PFSK-1 (cell line): ENCODE measurements around the gene SPINK5.

Experiments used
- FOXP2 ChIP-seq: optimal IDR thresholded peaks from 2 replicates; pipeline ENCODE3; 2011; ENCODE audit warnings: borderline replicate concordance, control low read depth, inconsistent platforms; ENCODE audit not compliant: insufficient read depth; ENCODE audit errors: extremely low read length, extremely low read depth
- POLR2AphosphoS5 ChIP-seq: IDR thresholded peaks from 2 replicates; pipeline ENCODE4 v1.6.1; 2012; ENCODE audit warnings: low read depth, mild to moderate bottlenecking, control low read depth, low read length, moderate library complexity
- SIN3A ChIP-seq: IDR thresholded peaks from 2 replicates; pipeline ENCODE4 v1.6.1; 2012; ENCODE audit warnings: mild to moderate bottlenecking, low read length, moderate library complexity, borderline replicate concordance; ENCODE audit not compliant: insufficient read depth
- TAF1 ChIP-seq: IDR thresholded peaks from 2 replicates; pipeline ENCODE4 v1.6.1; 2012; ENCODE audit warnings: low read length, control low read depth, borderline replicate concordance; ENCODE audit not compliant: insufficient read depth
- TF ChIP-seq, protein P1 (sequence below), 2 experiments: IDR thresholded peaks; 2 replicates each; pipeline versions ENCODE4 v1.6.1 to v1.8.0; 2011 to 2012; ENCODE audit warnings: low read depth in 2 of 2, low read length in 2 of 2, control low read depth in 1 of 2, inconsistent platforms in 1 of 2, mild to moderate bottlenecking in 1 of 2, moderate library complexity in 1 of 2; ENCODE audit not compliant: insufficient read depth in 1 of 2

SPINK5 gene

DNA sequence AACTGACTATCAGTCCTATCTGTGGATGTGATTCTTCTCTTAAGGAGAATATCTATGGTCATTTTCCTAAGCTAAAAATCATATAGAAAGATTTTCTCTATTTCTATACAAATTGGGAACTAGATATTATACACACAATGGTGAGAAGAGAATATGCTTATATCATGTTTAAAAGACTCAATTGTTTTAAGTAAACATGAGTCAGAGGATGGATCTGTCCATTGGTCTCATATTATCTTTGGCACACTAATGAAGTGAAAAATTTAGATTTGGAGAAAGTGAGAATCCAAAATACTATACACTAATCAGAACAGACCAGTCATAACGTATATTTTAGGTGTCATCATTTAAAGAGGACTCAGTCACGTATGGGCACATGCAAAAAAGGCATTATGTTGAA, 88.1 kb downstream of the SPINK5 start:
- TF ChIP-seq FOXP2 (no peak), TAF1 (no peak), SIN3A (no peak), POLR2AphosphoS5 (no peak)
- TF ChIP-seq, protein P1, sequence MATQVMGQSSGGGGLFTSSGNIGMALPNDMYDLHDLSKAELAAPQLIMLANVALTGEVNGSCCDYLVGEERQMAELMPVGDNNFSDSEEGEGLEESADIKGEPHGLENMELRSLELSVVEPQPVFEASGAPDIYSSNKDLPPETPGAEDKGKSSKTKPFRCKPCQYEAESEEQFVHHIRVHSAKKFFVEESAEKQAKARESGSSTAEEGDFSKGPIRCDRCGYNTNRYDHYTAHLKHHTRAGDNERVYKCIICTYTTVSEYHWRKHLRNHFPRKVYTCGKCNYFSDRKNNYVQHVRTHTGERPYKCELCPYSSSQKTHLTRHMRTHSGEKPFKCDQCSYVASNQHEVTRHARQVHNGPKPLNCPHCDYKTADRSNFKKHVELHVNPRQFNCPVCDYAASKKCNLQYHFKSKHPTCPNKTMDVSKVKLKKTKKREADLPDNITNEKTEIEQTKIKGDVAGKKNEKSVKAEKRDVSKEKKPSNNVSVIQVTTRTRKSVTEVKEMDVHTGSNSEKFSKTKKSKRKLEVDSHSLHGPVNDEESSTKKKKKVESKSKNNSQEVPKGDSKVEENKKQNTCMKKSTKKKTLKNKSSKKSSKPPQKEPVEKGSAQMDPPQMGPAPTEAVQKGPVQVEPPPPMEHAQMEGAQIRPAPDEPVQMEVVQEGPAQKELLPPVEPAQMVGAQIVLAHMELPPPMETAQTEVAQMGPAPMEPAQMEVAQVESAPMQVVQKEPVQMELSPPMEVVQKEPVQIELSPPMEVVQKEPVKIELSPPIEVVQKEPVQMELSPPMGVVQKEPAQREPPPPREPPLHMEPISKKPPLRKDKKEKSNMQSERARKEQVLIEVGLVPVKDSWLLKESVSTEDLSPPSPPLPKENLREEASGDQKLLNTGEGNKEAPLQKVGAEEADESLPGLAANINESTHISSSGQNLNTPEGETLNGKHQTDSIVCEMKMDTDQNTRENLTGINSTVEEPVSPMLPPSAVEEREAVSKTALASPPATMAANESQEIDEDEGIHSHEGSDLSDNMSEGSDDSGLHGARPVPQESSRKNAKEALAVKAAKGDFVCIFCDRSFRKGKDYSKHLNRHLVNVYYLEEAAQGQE (IDR thresholded peaks at IDR 0.05; ENCODE audit: insufficient read depth in 1 of 2, low read depth in 2 of 2, low read length in 2 of 2): no peak

DNA sequence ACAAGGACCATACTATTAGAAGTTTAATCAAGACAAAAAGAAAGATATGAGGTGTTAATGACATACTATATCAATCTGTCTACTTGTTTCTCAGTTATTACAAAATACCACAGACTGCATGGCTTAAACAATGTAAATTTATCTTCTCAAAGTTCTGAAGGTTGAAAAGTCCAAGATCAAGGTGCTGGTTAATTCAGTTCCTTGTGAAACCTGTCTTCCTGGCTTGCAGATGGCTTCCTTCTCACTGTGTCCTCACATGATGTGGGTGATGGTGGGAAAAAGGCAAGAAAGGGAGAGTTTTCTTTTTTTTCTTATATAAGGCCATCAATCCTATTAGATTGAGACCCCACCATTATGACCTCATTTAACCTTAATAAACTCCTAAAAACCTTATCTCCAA, 89.0 kb downstream of the SPINK5 start:
- TF ChIP-seq, protein P1 (IDR thresholded peaks at IDR 0.05; ENCODE audit: insufficient read depth in 1 of 2, low read depth in 2 of 2, low read length in 2 of 2): no peak
- TF ChIP-seq TAF1 (no peak), SIN3A (no peak), FOXP2 (no peak), POLR2AphosphoS5 (no peak)

DNA sequence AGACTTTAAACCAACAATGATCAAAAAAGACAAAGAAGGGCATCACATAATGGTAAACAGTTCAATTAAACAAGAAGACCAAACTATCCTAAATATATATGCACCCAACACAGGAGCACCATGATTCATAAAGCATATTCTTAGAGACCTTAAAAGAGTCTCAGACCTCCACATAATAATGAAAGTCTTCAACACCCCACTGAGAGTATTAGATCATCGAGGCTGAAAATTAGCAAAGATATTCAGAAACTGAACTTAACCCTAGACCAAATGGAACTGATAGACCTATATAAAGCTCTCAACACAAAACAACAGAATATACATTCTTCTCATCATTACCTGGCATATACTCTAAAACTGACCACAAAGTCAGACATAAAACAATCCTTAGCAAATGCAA, 92.8 kb downstream of the SPINK5 start:
- TF ChIP-seq, protein P1 (IDR thresholded peaks at IDR 0.05; ENCODE audit: insufficient read depth in 1 of 2, low read depth in 2 of 2, low read length in 2 of 2): no peak
- TF ChIP-seq FOXP2: no peak
- no peak for TF ChIP-seq POLR2AphosphoS5
- no peak for TF ChIP-seq TAF1
- no peak for TF ChIP-seq SIN3A

DNA sequence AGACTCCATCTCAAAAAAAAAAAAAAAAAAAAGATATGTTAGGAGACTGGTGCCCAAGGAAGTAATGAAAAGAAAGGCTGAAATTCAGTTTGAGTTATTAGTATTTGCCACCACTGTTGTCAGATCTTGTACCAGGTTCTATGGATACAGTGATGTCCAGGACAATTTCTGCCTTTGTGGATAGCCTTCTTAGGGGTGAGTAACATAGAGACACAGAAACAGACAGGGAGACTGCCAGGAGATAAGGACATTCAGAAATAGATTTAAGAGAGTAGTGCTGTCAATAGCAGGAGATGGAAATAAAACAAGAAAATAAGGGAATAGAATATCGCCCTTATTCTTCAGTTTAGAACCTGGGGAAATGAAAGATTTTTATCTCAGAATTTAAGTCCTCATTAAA, 98.3 kb downstream of the SPINK5 start:
- TF ChIP-seq SIN3A (no peak), FOXP2 (no peak), POLR2AphosphoS5 (no peak), TAF1 (no peak)
- TF ChIP-seq, protein P1 (IDR thresholded peaks at IDR 0.05; ENCODE audit: insufficient read depth in 1 of 2, low read depth in 2 of 2, low read length in 2 of 2): no peak

DNA sequence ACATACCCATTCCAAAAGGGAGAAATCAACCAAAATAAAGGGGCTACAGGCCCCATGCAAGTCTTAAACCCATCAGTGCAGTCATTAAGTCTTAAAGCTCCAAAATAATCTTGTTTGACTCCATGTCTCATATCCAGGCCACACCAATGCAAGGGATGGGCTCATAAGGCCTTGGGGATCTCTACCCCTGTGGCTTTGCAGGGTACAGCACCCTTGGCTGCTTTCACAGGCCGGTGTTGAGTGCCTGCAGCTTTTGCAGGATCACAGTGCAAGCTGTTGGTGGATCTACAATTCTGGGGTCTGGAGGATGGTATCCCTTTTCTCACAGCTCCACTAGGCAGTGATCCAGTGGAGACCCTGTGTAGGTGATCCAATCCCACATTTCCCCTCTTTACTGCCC, 99.6 kb downstream of the SPINK5 start:
- TF ChIP-seq TAF1: no peak
- TF ChIP-seq POLR2AphosphoS5: no peak
- TF ChIP-seq FOXP2: no peak
- no peak for TF ChIP-seq SIN3A
- TF ChIP-seq, protein P1 (IDR thresholded peaks at IDR 0.05; ENCODE audit: insufficient read depth in 1 of 2, low read depth in 2 of 2, low read length in 2 of 2): no peak
